HG03175 (cell line): Measurements from ENCODE around the gene LRRC61.
"Not testable (repeated sequence)": the region's sequence is repeated elsewhere in the genome, so short reads cannot be mapped to it uniquely, and the experiment has no call there.

Source experiments
- ATAC-seq: cut with Tn5 transposase; IDR thresholded peaks from one replicate; pipeline ENCODE4 v1.9.1; 2021; ENCODE audit warnings: mild to moderate bottlenecking, moderate library complexity; ENCODE audit not compliant: unreplicated experiment

Gene LRRC61

GRCh38 chr7:150307129-150307528, 16.0 kb upstream of the LRRC61 start:
- ATAC-seq = no peak

- ATAC-seq = no peak
These were observed 15.3 kb upstream of the LRRC61 start for GRCh38 chr7:150307904-150308303.

GRCh38 chr7:150308575-150308974, 14.6 kb upstream of the LRRC61 start:
- ATAC-seq = no peak

DNA sequence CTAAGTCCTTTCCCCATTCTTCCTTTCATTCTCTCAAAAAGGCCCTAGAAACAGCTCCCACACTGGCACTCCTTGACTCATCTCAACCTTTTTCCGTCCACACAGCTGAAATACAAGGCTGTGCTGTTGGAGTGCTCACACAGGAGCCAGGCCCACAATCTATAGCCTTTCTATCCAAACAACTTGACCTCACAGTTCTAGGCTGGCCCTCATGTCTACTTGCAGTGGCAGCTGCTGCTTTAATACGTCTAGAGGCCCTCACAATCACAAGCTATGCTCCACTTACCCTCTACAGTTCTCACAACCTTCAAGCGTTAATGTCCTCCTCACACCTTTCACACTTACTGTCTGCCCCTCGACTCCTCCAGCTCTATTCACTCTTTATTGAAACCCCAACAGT, 12.0 kb upstream of the LRRC61 start:
- no peak for ATAC-seq

- ATAC-seq = no peak
These were observed 11.4 kb upstream of the LRRC61 start for GRCh38 chr7:150311711-150312110.

DNA sequence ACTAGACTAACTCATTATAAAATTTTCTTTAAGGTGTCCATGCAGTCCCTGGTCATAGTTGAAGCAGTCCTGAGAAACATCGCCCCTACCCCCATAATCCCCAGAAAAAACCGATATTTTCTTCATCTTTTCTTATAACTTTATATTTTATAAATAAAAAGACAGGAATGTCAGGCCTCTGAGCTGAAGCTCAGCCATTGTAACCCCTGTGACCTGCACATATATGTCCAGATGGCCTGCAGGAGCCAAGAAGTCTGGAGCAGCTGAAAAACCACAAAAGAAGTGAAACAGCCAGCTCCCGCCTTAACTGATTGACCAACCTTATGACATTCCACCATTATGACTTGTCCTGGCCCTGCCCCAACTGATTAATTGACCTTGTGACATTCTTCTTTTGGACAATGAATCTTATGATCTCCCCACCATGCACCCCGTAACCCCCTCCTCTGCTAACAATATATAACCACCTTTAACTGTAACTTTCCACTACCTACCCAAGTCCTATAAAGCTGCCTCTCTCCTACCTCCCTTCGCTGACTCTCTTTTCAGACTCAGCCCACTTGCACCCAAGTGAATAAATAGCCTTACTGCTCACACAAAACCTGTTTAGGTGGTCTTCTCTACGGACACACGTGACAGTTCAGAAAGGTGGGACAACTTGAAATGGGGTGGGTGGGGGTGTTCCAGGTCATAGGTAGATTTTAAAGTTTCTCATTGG, 10.3 kb upstream of the LRRC61 start:
- not testable (repeated sequence) for ATAC-seq

GRCh38 chr7:150313367-150313809, 9.8 kb upstream of the LRRC61 start:
- ATAC-seq = no peak

- no peak for ATAC-seq
These were observed 9.3 kb upstream of the LRRC61 start for GRCh38 chr7:150313870-150314269.

DNA sequence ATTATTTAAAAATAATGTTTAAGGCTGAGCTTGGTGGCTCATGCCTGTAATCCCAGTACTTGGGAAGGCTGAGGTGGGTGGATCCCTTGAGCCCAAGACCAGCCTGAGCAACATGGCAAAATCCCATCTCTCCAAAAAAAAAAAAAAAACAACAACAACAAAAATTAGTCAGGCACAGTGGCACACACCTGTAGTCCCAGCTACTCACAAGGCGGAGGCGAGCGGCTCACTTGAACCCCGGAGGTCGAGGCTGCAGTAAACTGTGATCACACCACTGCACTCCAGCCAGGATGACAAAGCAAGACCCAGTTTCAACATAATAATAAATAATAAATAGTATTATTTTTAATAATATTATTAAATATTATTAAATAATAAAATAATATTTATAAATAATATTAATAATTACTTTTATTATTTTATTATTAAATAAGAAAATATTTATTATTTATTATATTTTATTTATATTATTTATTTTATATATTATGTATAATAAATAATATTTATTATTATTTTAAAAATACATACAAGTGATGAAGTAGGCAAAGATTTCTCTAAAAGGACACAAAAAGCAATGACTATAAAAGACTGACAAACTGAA, 8.4 kb upstream of the LRRC61 start:
- ATAC-seq = no peak

- not testable (repeated sequence) for ATAC-seq
These were observed 6.2 kb upstream of the LRRC61 start for GRCh38 chr7:150316987-150317386.

DNA sequence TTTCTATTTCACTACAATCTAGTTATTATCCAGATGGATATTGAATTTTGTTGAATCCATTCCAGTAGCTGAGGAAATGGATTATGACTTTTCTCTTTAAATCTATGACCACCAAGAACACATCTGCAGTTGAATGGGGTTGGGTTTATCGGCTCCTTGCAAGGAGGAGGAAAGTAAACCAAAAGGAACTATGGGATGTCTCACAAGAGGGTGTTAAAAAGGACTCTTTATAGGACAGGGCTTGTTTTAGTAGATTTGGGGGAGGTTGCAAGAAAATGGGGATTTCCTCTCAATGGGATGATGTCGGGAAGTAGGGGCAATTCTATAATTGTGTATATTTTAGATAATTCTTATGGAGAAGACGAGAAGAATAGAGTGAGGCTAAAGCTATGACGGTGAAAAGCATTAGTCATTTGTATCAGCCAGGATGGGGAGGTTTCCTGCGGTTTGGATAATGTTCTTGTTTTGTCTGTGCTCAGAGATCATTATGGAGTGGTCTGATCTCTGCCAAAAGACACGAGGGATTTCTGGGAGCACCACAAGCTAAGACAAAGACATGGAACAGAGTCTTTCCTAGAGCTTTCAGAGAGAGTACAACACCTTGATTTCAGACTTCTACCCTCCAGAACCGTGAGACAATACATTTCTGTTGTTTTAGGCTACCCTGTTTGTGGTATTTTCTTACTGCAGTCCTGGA, 5.3 kb upstream of the LRRC61 start:
- ATAC-seq = no peak

DNA sequence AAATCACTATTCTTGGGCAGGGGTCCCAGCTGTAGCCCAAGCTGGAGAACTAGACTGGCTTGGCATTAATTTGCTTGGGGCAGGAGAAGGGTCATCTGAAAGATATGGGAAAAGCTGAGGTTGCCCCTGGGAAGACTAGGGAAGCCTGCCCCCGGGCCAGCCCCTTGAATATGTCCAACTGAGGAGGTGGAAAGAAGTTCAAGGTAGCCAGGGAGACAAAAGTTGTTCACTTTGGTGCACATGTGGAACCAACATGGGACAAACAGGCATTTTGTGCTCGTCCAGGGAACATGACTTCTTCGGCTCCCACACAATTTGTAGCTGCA, 1.4 kb upstream of the LRRC61 start:
- ATAC-seq = no peak

- ATAC-seq = peak; percentile 33
These were observed 882 bp upstream of the LRRC61 start for GRCh38 chr7:150322114-150322832.

- peak; percentile 29 for ATAC-seq
These were observed 672 bp downstream of the LRRC61 start for GRCh38 chr7:150323682-150324372.

DNA sequence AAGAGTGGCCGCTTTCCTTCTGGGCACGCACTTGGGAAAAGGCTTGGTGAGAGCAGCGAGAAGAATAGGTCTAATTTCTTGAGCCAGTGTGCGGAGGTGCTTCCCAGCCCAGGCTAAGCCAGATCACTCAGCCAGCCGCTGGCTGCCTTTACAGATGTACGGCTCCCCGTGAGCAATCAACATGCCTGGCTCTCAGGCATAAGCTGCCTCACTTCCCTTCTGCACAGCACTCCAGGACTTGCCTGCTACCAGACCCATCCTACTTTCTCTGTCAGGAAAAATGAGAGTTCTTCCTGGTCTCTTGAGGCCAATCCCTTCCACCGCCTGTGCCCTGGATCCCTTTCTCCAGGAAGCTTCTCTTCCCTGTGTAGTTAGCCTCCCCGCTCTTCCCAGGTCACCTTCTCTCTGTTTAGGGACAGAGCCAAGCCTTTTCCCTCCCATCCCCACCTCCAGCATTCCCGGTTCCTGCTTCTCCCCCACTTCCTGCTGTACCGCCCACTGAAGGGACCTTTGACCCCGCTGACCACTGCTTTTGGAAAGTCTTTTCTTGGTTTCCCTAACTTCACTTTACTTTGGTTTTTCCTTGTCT, 1.3 kb downstream of the LRRC61 start:
- ATAC-seq = no peak

DNA sequence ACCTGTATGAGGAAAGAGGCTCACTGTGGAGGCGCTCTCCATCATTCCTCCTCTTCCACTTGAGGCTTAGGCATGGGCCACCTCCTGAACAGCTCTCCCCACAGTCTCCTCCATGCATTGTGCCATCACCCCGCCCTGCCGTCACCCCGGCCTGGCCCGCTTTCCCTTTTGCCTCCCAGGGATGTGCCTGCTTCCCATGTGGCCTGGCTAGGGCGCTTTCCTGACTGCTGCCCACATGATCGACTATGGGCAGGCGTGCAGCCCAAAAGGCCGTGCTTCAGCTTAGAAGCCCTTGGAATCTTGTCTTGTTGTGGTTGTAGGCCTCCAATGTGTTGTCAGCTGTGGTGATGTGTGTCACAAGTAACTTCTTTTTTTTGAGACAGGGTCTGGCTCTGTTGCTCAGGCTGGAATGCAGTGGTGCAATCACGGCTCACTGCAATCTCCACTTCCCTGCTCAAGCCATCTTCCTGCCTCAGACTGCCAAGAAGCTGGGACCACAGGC, 2.0 kb downstream of the LRRC61 start:
- ATAC-seq = no peak

- ATAC-seq = no peak
These were observed 2.7 kb downstream of the LRRC61 start for GRCh38 chr7:150325901-150326300.

GRCh38 chr7:150326657-150327268, 3.6 kb downstream of the LRRC61 start:
- no peak for ATAC-seq

DNA sequence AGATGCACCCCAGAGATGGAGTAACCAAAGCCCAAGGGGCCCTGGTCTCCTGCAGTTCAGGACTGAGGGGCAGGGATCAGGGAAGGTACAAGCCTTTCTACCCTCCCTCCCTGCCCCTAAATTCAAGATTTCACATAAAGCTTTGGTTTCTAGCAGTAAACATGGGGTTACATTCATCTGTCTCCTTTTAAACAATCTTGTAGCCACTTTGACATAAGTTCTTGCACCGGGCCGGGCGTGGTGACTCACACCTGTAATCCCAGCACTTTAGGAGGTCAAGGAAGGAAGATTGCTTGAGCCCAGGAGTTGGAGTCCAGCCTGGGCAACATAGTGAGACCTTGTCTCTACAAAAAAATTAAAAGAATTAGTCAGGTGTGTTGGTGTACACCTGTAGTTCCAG, 4.2 kb downstream of the LRRC61 start:
- no peak for ATAC-seq
